ENCODE measurements around the gene RAET1G. TPM values are rescaled to one million over a fixed set of nuclear protein-coding genes. Genes with fewer than 3 reads are reported as not detected.
"Not testable (repeated sequence)": the region's sequence is repeated elsewhere in the genome, so short reads cannot be mapped to it uniquely, and the experiment has no call there.

RAET1G gene
- total RNA-seq, 1 experiment from 2014 or later: 3.2 TPM

DNA sequence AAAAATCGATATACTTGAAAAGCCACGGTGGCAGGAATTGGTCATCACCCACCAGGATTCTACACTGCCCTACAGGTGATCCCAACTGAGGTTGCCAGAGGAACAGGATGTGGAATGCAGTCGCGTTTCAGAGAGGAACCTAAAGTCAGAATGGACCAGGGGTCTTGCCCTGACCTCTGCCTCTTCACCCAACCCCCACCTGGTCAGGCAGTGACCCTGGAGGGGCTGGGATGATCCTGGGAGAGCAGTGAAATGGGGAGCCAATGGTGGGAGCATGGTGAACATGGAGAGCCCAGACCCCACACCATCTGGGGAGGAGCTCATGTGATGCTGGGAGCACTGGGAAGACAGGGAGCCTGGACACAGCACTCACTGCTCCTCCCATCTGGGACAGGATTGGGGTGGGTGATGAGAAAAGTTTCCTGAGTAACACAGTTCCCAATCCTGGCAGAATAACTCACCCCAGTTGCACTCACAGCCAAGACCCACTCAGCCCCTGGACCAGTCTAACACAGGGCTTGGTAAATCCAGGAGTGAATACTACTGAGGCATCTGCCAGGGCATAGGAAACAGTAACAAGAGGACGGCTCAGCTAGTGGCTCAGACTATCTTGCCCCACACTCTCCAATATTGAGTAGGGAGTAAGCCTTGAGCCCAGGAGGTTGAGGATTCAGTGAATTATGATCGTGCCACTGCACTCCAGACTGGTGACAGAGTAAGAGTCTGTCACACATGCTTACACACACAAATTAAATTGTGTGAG lies 17.2 kb upstream of the RAET1G start:
- Histone ChIP-seq H3K36me3 (no peaks in the 10 kb centered on the region), H3K4me3 (no peak overlapping the region), H3K27me3 (peaks cover 7% of the 10 kb centered on the region; the same call in 1 of the 2 replicates), H3K9me3 (no peaks in the 10 kb centered on the region)
- no peak for DNase-seq

DNA sequence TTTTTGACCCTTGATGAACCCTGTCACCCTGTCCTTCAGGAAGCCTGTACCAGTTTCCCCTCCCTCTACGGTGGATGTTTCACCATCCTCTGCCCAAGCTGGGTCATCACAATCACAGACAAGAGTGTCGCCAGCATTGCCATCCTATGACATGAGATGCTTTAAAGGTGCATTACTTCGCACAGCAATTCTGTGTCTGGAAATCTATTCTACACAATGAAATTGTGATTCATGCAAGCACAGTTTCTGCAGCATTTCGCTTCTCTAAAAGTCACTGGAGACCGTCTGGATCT lies 16.4 kb upstream of the RAET1G start:
- Histone ChIP-seq H3K36me3 (no peaks in the 10 kb centered on the region), H3K4me3 (no peak overlapping the region), H3K9me3 (no peaks in the 10 kb centered on the region)

DNA sequence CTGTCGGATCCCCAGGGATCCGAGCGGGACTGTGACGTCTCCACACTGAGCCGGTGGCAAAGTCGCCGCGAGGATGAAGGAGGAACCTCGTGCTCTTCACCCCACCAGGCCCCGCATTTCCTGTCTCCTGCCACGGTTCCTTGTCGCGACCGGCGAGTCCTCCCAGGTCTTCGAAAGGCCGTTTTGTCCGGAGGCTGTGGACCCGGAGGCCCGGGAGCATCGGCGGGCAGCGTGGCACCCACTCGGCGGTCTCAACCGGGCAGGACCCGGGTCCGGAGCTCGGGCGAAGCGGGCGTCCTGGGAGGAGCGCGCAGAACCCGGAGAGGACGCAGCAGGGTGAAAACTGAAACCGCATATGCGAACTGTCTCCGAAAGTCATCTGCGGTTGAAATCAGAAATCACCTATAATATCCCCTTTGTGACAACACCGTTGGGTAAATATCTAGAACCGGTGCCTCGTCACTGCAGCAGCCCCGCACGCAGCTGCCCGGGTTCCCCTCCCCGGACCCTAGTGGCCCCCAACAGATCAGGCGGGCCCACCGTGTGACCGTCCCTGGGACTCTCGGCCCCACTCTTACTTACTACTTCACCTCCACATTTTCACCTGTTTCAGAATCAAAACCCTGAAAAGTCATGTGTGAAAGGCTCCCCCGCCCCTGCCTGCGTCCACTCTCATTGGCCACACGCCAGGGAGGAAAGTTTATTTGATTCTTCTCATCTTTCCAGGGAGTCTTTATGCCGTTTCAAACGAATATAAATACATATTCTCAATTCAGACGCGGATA lies 15.8 kb upstream of the RAET1G start:
- DNase-seq: no peak
- Histone ChIP-seq H3K4me3 (peak overlapping the region; percentile 33), H3K36me3 (no peaks in the 10 kb centered on the region), H3K9me3 (no peaks in the 10 kb centered on the region), H3K27me3 (peaks cover 7% of the 10 kb centered on the region; the same call in 1 of the 2 replicates)

More for the DNA sequence above, 16.4 kb upstream of the RAET1G start:
- DNase-seq: no peak
- H3K27me3 ChIP-seq: peaks cover 7% of the 10 kb centered on the region; the same call in 1 of the 2 replicates

DNA sequence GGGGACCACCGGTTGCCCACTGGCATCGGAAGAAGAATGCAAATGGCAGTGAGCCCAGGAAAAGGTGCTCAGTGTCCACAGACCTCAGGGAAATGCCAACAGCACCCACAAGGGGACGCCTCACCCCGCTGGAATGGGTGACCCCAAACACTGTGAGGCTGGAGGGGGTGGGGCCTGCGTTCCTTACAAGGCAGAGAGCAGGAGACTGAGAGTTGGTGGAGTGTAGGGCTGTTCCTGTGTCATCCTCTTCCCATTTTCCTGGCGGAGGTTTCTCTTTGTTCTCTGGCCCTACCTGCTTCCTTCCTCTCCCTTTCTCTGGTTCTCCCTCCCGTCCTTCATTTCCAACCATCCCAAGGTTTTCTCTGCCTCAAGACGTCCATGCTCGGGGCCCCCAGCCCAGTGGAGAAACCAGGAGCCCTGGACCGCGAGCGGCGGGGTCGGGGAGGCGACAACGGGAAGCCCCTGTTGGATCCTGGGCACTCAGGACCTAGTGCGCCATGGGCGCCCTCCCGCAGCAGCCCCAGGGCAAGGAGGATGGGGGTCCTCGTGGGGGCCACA lies 15.2 kb upstream of the RAET1G start:
- not testable (repeated sequence) for H3K27me3 ChIP-seq, DNase-seq, H3K9me3 ChIP-seq, H3K36me3 ChIP-seq
- peak overlapping the region; percentile 33 for H3K4me3 ChIP-seq

DNA sequence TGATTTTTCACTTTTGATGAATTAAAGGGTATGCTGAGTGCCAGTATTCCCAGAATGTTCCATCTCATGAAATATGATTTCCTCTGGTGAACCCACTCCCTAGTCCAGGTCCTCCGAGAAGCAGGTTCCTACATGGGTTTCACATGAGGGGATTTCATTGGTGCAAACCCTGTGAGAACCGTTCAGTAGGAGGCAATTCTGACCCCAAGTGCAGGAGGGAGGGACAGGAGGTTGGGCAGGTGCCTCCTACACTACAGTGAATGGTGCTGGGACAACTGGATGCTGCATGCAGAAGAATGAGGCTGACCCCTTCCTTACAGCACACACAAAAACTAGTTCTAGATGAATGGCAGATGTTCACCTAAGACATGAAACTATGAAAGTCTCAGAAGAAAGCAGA lies 13.8 kb upstream of the RAET1G start:
- Histone ChIP-seq H3K4me3 (no peak overlapping the region), H3K27me3 (peaks cover 9% of the 10 kb centered on the region; the same call in 1 of the 2 replicates), H3K9me3 (no peaks in the 10 kb centered on the region), H3K36me3 (no peaks in the 10 kb centered on the region)
- no peak for DNase-seq

DNA sequence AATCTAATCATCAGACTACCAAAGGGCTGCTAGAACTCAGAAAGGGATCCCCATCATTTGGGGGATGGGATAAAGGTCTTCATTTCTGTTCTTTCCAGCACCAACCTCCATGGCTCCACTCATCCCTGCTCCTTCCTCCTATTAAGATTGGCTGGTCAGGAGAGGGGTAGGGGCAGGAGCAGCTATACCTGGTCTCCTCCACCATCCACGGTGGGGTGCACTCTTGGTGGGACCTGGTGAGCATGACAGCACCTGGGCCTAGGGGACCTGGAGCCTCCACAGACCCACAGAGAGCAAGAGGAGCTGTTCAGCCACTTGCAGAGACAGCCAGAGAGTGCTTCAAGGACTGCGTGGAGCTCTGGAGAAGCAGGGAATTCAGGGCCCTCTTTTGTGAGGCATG lies 12.7 kb upstream of the RAET1G start:
- Histone ChIP-seq H3K9me3 (no peaks in the 10 kb centered on the region), H3K27me3 (peaks cover 9% of the 10 kb centered on the region; the same call in 1 of the 2 replicates), H3K36me3 (no peaks in the 10 kb centered on the region), H3K4me3 (no peak overlapping the region)
- no peak for DNase-seq

DNA sequence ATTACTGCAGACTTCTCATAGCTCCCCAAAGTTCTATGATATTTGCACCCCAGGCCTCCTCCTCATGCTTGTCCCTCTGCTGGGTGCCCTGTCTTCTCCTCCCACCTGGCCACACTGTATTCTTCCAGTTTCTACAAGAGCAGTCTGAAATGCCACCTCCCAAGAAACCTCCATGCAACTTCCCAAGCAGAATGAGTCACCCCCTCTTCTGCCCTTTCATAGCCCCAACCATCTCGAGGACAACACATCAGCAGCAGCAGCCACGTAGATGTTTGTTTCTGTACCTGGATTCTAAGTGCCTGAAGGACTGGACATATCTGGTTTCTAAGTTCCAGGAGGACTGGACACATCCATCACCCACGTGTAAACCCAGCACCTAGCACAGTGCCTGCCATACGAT lies 12.3 kb upstream of the RAET1G start:
- Histone ChIP-seq H3K36me3 (no peaks in the 10 kb centered on the region), H3K9me3 (no peaks in the 10 kb centered on the region), H3K27me3 (peaks cover 10% of the 10 kb centered on the region), H3K4me3 (no peak overlapping the region)
- DNase-seq: no peak

DNA sequence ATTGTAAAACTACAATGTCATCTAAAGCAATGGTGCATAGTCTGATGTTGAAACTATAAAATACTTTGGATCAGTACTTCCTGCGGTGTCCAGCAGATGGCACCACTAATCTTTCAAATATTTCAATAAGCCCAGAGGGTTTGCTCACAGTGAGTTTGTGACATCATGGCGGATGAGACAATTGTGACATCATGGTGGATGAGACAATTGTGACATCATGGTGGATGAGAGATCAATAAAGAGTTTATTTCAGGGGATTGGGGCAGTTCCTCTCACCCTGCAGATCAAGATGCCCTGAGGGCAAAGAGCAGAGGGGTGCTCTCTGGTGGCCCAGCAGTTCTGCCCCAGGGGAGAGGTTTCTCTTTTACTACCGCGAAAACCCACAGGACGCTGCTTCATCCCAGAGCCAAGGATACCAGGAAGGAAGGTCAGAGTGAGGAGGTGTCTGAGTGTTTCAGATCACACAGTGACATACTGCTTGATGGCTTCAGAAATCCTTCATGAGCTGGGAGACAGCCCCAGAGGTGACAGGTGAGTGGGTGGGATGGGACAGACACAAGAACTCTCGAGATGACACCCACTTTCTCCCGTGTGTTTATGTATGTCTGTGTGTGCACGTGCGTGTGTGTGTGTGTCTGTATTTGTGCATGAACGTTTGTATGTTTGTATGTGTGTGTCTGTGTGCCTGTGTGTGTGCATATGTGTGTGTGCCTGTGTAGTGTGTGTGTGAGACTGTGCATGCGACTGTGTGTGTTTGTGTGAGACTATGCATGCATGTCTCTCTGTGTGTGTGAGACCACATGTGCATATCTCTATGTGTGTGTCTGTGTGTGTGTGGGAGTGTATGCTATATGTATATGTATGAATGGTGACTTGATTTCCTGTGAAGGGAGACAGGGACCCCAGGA lies 11.6 kb upstream of the RAET1G start:
- no peak overlapping the region for H3K4me3 ChIP-seq
- DNase-seq: peak; percentile 19
- H3K27me3 ChIP-seq: peaks cover 17% of the 10 kb centered on the region
- no peaks in the 10 kb centered on the region for H3K36me3 ChIP-seq
- no peaks in the 10 kb centered on the region for H3K9me3 ChIP-seq

DNA sequence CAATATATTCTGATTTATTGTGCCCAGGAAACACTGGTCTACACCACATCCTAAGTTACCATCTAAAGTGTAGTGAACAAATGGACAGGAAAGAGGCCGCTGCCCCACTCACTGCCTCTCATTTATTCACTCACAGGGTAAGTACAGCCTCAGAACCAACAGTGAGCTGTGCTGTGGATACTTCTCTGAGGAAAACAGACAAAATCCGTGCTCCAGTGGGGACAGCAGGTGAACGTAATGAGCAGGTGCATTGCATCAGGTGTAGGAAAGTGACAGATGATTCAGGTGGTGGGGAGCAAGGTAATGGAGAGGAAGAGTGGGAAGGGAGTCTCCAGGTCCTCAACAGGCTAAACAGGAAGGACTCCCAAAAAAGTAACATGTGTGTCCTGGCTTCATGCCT lies 10.5 kb upstream of the RAET1G start:
- H3K36me3 ChIP-seq: no peaks in the 10 kb centered on the region
- H3K9me3 ChIP-seq: no peaks in the 10 kb centered on the region
- no peak for DNase-seq
- peaks cover 19% of the 10 kb centered on the region for H3K27me3 ChIP-seq
- no peak overlapping the region for H3K4me3 ChIP-seq

DNA sequence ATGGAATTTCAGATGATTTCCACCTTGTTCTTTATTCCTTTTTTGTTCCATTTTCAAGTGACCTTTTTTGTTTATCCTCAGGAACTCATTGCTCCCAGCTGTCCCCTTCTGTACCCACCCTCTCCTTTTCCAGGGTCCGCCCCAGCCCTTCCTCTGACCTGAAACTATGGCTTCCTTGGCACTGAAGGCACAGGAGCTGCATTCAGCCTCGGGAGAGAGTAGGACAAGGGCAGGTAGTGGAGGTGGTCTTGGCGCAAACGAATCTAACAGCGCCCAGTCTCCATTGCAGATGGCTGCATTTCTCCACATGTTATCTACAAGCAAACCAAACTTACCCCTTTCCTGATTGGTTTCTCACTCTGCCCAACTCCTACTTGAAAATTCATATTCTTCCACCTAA lies 10.1 kb upstream of the RAET1G start:
- no peaks in the 10 kb centered on the region for H3K36me3 ChIP-seq
- H3K4me3 ChIP-seq: no peak overlapping the region
- no peak for DNase-seq
- peaks cover 16% of the 10 kb centered on the region for H3K27me3 ChIP-seq
- no peaks in the 10 kb centered on the region for H3K9me3 ChIP-seq

DNA sequence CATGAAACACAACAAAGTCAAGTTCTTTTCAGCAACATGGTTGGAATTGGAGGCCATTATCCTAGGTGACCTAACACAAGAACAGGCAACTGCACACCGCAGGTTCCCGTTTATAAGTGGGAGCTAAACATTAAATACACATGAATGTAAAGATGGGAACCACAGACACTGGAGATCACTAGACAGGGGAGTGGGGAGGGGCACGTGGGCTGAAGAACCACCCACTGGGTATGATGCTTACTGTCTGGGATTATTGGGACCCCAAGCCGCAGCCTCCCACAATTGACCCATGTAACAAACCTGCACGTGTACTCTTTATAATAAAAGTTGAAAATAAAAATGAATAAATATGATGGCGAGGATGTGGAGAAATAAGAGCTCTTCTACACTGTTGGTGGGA lies 8.6 kb upstream of the RAET1G start:
- Histone ChIP-seq H3K4me3 (no peak overlapping the region), H3K9me3 (no peaks in the 10 kb centered on the region), H3K36me3 (no peaks in the 10 kb centered on the region), H3K27me3 (peaks cover 20% of the 10 kb centered on the region)
- DNase-seq: no peak

DNA sequence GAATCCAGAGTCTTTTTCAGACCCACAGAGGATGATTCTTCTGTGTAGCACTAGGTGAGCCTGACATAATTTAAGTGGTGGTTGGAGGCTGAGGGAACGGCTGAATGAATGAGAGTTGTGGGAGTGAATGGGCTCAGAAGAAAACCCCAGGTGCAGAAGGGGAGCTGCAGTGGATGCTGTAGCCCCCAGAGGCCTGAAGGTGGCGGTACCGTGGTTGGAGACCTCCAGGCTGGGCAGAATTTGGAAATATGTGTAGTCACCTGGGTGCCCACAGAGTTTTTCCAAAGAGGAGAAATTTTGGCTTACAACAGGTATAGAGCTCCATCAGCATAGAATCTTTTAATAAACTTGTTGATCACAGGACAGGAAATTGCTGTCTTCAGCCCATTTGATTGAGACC lies 6.5 kb upstream of the RAET1G start:
- no peak for DNase-seq
- Histone ChIP-seq H3K9me3 (no peaks in the 10 kb centered on the region), H3K27me3 (peaks cover 20% of the 10 kb centered on the region), H3K4me3 (no peak overlapping the region), H3K36me3 (no peaks in the 10 kb centered on the region)

DNA sequence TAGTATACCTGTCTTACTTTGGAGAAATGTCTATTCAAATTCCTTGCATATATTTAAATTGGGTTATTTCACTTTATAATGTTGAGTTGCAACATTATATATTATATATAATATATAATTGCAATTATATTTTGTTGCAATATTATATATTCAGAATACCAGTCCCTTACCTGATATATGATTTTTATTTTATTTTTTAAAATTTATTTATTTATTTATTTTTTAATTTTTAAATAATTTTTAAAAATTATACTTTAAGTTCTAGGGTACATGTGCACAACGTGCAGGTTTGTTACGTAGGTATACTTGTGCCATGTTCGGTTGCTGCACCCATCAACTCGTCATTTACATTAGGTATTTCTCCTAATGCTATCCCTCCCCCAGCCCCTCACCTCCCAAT lies 4.1 kb upstream of the RAET1G start:
- not testable (repeated sequence) for H3K4me3 ChIP-seq, H3K9me3 ChIP-seq, DNase-seq, H3K36me3 ChIP-seq
- peaks cover 19% of the 10 kb centered on the region for H3K27me3 ChIP-seq

DNA sequence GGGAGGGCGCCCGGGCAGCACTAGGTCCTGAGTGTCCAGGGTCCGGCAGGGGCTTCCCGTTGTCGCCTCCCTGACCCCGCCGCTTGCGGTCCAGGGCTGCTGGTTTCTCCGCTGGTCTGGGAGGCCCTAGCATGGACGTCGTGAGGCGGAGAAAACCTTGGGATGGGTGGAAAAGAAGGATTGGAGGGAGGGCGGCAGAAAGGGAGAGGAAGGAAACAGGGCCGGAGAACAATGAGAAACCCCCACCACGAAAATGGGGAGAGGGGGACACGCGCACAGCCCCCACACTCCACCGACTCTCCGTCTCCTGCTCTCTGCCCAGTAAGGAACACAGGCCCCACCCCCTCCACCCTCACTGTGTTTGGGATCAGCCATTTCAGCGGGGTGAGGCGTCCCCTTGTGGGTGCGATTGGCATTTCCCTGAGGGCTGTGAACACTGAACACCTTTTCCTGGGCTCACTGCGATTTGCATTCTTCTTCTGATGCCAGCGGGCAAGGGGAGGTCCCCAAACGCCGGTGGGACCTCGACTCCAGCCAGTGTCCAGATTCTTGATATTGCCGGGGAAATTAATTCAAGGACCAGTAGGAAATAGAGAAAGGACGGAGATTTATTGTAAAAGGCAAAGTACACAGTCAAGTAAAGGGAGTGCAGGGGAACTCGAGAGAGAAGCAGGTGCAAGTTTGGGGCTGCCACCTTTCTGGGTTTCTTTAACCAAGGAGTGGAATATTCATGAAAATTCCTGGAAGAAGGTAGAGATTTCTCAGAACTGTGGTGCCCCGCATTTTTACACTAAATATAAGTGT lies 3.3 kb upstream of the RAET1G start:
- Histone ChIP-seq H3K36me3 (no peaks in the 10 kb centered on the region), H3K27me3 (peaks cover 19% of the 10 kb centered on the region), H3K4me3 (no peak overlapping the region), H3K9me3 (no peaks in the 10 kb centered on the region)
- DNase-seq: peak; percentile 82

DNA sequence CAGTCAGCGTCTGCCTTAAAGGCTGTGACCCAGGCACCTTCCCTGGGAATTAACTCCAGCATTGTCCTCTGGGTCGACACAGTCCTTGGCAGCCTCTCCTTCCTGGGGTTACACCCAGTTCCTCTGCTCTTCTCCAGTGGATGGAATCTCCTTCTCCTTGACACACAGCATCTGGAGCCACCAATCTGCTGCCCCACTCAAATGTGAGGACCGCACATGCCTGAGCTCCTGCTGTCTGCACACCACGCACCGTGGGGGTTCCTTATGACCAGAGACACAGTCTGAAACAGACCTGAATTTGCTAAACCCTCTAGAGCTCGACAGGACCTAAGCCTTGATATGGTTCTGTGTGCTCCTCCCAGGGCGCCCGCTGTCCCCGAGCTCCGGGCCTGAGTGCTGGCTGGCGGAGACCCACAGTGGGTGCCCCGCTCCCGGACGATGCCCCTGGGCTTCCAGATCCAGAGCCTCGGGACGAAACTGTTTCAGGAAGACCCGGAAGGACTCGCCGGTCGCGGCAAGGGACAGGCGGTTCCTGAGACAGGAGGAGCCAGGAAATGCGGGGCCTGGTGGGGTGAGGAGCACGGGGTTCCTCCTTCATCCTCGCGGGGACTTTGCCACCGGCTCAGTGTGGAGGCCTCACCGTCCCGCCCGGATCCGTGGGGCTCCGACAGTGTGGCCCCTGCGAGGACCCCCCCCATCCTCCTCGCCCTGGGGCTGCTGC lies 2.5 kb upstream of the RAET1G start:
- Histone ChIP-seq H3K9me3 (no peaks in the 10 kb centered on the region), H3K4me3 (no peak overlapping the region), H3K27me3 (peaks cover 19% of the 10 kb centered on the region), H3K36me3 (no peaks in the 10 kb centered on the region)
- no peak for DNase-seq

DNA sequence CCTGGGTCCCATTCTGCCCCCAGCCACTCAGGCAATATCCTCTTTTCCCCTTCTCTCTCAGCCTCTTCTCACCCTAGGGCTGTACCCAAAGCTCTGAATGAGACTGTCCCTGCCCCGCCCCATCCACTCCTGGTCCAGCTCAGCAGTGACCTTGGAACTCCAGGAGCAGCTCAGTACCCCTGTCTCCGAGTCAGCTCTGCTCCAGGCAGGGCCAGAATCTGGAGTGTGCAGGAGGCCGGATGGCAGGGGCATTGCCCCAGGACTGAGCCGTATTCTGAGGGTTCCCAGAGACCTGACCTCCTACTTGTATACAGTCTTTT lies 2.0 kb upstream of the RAET1G start:
- Histone ChIP-seq H3K9me3 (no peaks in the 10 kb centered on the region), H3K36me3 (no peaks in the 10 kb centered on the region), H3K4me3 (no peak overlapping the region), H3K27me3 (peaks cover 14% of the 10 kb centered on the region)
- no peak for DNase-seq
